Cardiac fibroblast (primary cell): Measurements from ENCODE around the gene ATAT1.

Source experiments
- DNase-seq, 2 donors: peaks; one replicate each; pipeline versions ENCODE4 v3.0.0 to v3.0.0-alpha.2; 2010; ENCODE audit warnings: low read depth in 2 of 2
- H3K4me3 ChIP-seq, 2 donors: replicated peaks in 1 of 2; 1 replicate in 1 of 2; 2 replicates in 1 of 2; pipeline ENCODE4 v1.5.1; 2011; ENCODE audit warnings: low read depth in 2 of 2, low read length in 2 of 2, mild to moderate bottlenecking in 2 of 2, moderate library complexity in 1 of 2
- CTCF ChIP-seq: IDR thresholded peaks from one replicate; pipeline ENCODE4 v1.5.1; 2011; ENCODE audit warnings: low read depth, mild to moderate bottlenecking, low read length, inconsistent platforms

ATAT1 gene

DNA sequence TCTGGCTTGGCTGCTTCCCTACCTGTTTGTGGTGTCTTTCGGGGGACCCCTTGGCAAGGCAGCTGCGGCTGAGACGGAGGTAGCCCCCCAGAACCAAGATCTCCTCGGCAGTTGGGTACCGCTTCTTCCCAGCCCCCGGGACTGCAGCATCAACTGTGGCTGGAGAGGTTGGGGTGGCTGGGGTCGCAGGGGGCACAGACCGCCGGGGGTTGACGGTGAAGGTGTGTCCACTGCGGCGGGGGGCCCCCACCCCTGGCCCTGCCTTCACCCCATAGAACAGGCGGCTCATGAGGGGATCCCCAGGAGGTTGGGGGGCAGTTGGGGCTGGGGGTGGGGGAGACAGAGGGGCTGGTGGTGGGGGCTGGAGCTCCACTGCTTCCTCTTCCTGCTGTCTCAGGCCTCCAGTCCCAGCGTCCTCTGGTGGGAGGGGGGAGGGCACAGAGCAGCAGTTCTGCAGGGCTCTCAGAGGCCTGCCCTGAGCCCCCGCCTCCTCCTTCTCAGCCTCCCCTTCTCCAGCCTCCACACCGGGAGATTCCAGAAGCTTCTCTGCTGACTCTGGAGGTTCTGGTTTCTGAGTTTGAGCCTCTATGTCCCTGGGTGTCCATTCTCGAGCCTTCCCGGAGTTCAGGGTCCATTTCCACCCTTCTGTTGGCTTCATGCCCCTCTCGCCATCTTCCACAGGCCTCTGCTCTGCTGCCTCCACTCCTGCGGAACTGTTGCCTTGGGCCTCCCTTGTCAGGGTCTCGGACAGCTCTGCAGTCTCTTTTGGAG lies 57.9 kb downstream of the ATAT1 start:
- DNase-seq, result peak; percentile 47 to 62
- TF ChIP-seq CTCF, result no peak
- H3K4me3 ChIP-seq, result peak overlapping the region; percentile 85 to 94

- peak; percentile 31 for TF ChIP-seq CTCF
- H3K4me3 ChIP-seq, result peak overlapping the region; percentile 85 to 94
- DNase-seq, result peak; percentile 33 to 55
These were observed 58.7 kb downstream of the ATAT1 start for GRCh38 chr6:30685157-30686008.

DNA sequence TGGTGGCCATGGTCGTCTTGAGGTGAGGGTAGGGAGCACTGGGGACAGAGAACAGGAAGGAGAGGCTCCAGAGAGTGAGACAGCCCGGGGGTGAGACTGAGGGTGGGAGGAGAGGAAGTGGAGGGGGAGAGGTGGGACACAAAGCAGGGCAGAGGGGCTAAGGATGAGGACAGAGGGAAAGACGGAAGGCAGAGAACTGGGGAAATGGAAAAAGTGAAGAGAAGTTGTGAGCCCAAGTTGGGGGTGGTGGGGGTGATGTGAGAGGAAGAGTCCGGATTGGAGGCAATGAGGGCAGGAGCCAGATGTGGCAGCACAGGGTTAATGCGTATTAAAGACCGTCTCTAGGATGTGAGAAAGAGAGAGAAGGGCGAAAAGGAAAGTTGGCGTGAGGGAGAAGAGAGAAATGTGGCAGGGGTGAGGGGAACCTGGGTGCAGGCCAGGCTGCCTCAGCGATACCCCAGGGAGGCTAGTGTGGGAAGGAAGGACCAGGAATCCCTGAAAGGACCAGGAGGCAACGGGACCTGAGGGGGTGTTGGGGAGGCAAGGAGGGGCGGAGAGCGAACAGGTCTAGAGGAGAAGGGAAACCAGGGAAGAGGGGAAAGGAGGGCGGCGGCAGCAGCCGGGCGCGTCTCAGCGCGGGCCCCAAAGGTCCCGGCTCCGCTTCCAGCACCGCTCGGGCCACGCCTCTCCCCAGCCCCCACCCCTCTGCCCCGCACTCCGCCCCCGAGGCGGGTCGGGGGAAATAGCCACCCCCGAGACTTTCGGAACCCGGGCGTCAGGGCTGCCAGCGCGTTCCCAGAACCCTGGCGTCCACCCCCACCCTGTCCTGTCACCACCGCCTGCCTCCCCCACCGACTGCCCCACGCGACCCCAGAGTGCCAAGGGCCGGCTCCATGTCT lies 59.6 kb downstream of the ATAT1 start, which contains the start of gene PPP1R18:
Gene PPP1R18, minus strand, starts transcription at position 637 of the 899 bp plus-strand sequence. Its CDS starts 627 bp downstream, at position 10.
- H3K4me3 ChIP-seq, result peak within 1 kb of the TSS; percentile 85 to 94
- peak; percentile 74 to 77 for DNase-seq
- no peak for TF ChIP-seq CTCF

DNA sequence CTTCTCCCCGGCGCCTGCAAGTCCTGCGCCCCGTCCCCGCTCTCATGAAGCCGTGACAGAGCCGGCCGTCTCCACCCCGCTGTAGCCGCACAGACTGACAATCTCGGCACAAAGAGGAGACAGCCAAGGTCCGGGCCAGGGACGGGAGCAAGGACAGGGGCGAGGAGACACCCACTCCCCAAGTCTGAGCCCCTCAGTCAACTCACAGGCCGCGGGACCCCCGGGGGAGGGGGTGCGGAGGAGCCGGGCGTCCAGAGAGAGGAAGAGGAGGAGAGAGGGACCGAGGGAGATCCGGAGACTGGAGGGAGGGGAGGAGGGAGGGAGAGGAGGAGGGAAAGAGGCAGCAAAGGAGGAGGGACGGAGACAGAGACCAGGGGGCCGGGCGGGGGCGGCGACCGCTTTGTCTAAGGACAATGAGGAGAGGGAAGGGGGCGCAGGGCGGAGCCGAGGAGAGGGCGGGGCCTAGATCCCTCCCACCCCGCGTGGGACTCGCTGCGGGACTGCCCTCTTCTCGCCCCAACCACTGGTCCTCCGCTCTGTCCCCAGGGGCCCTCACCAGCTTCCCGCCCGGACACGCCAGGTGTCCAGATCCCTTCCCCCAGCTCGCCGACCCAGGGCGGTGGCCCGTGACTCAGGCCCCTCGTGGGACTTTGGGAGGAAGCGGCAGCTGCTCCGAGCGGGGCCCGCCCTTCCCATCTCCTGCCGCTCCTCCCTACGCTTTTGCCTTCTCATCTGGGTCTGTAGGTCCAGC lies 60.4 kb downstream of the ATAT1 start:
- peak overlapping the region; percentile 85 to 94 for H3K4me3 ChIP-seq
- no peak for TF ChIP-seq CTCF

DNA sequence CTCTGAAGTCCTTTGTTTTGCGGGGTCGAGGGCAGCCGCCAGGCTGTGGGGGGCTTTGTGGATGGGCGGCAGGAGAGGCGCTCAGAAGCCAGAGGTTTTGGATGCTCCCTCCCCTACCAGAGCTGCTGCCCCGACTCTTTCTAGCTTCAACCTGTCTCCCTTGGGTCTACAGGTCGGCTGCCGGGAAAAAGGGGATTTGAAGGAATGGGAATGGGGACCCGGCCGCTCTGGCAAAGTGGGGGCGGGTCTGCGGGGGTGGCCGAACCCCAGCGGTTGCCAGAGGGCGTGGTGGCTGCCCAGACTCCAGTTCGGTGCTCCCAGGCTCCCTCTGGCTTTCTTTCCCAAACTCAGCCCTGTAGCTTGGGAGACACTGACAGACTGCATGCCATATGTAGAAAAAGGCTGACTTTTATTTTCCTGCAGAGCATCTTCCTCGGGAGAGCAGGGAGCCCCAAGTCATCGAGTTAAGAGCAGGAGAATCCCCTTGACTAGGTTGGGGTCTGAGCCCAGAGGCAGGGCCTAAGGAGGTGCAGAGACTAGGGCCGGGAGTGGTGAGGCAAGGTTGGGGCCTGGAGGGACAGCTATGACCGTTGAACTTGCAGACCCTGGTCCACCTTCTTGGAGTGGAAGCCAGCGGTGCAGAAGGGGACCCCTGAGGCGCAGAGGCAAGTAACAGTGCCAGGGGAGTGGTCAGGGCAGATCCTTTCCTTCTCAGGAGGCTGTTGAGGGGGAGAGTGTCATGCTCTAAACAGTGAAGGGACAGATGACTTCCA lies 61.2 kb downstream of the ATAT1 start:
- peak overlapping the region; percentile 85 to 94 for H3K4me3 ChIP-seq
- DNase-seq, result peak; percentile 51 to 60
- peak; percentile 39 for TF ChIP-seq CTCF

More for the DNA sequence above, 60.4 kb downstream of the ATAT1 start:
- peak; percentile 98 to 100 for DNase-seq
